Type B pancreatic cell (in vitro differentiated cells): ENCODE measurements around the gene NDE1. TPM values are rescaled to one million over a fixed set of nuclear protein-coding genes. Genes with fewer than 3 reads are reported as not detected.
"Not testable (repeated sequence)": the region's sequence is repeated elsewhere in the genome, so short reads cannot be mapped to it uniquely, and the experiment has no call there.

Experiments used
- DNase-seq: peaks from one replicate; pipeline ENCODE4 v3.0.0; 2021; ENCODE audit warnings: mixed read lengths; ENCODE audit not compliant: unreplicated experiment; ENCODE audit errors: extremely low spot score
- H3K27ac Mint-ChIP-seq: 2 replicates; pipeline ENCODE4 v1.8.0; 2021; ENCODE audit warnings: mild to moderate bottlenecking, mixed read lengths
- H3K27me3 Mint-ChIP-seq: 2 replicates; pipeline ENCODE4 v1.8.0; 2021; ENCODE audit warnings: mixed read lengths
- H3K36me3 Mint-ChIP-seq: 2 replicates; pipeline ENCODE4 v1.8.0; 2021; ENCODE audit warnings: mixed read lengths
- H3K4me1 Mint-ChIP-seq: one replicate; pipeline ENCODE4 v1.8.0; 2021; ENCODE audit warnings: mixed read lengths; ENCODE audit not compliant: unreplicated experiment
- H3K4me3 Mint-ChIP-seq: 2 replicates; pipeline ENCODE4 v1.8.0; 2021; ENCODE audit warnings: mild to moderate bottlenecking, mixed read lengths
- H3K9me3 Mint-ChIP-seq: 2 replicates; pipeline ENCODE4 v1.8.0; 2021; ENCODE audit warnings: mixed read lengths
- CTCF ChIP-seq: fragments of 200-600 bp; sonication (generic); conservative IDR thresholded peaks from 2 replicates; pipeline ENCODE4 v1.5.0; 2021; ENCODE audit warnings: antibody characterized with exemption, mild to moderate bottlenecking
- total RNA-seq: library from RNA; stranded (reverse); gene quantifications from 2 replicates; pipeline ENCODE4 v1.2.1, GENCODE V29; 2021; ENCODE audit warnings: low replicate concordance

NDE1 gene
- total RNA-seq, 1 donor from 2014 or later = 76.4 TPM

- H3K27me3 Mint-ChIP-seq = no peaks in the 10 kb centered on the region
- DNase-seq = no peak
- no peaks in the 10 kb centered on the region for H3K9me3 Mint-ChIP-seq
- TF ChIP-seq CTCF = no peak
- H3K27ac Mint-ChIP-seq = peak overlapping the region; percentile 93
- peak overlapping the region; percentile 93 for H3K4me3 Mint-ChIP-seq
- peaks cover 3% of the 10 kb centered on the region for H3K36me3 Mint-ChIP-seq
- H3K4me1 Mint-ChIP-seq = peaks cover 25% of the 10 kb centered on the region
Measured at GRCh38 chr16:15644267-15644961, 5.6 kb upstream of the NDE1 start.

- not testable (repeated sequence) for H3K9me3 Mint-ChIP-seq, DNase-seq, H3K27me3 Mint-ChIP-seq, H3K36me3 Mint-ChIP-seq
- H3K4me1 Mint-ChIP-seq = peaks cover 24% of the 10 kb centered on the region
- H3K27ac Mint-ChIP-seq = peak overlapping the region; percentile 93
- peak overlapping the region; percentile 54 for H3K4me3 Mint-ChIP-seq
Measured at GRCh38 chr16:15644962-15645465, 5.0 kb upstream of the NDE1 start.

- DNase-seq, H3K27me3 Mint-ChIP-seq, H3K27ac Mint-ChIP-seq, H3K4me3 Mint-ChIP-seq, H3K36me3 Mint-ChIP-seq, H3K9me3 Mint-ChIP-seq: not testable (repeated sequence)
- peaks cover 16% of the 10 kb centered on the region for H3K4me1 Mint-ChIP-seq
Measured at GRCh38 chr16:15646557-15647293, 3.3 kb upstream of the NDE1 start.

GRCh38 chr16:15647294-15648014, 2.6 kb upstream of the NDE1 start:
- H3K4me1 Mint-ChIP-seq = peaks cover 10% of the 10 kb centered on the region
- no peak overlapping the region for H3K27ac Mint-ChIP-seq
- H3K36me3 Mint-ChIP-seq = no peaks in the 10 kb centered on the region
- peak overlapping the region; percentile 31 for H3K4me3 Mint-ChIP-seq
- TF ChIP-seq CTCF = no peak
- no peaks in the 10 kb centered on the region for H3K27me3 Mint-ChIP-seq
- DNase-seq = no peak
- H3K9me3 Mint-ChIP-seq = no peaks in the 10 kb centered on the region

- no peak for DNase-seq
- Mint-ChIP-seq H3K27me3 (no peaks in the 10 kb centered on the region), H3K36me3 (no peaks in the 10 kb centered on the region), H3K4me3 (no peak overlapping the region), H3K27ac (no peak overlapping the region), H3K9me3 (no peaks in the 10 kb centered on the region), H3K4me1 (peaks cover 16% of the 10 kb centered on the region)
- no peak for TF ChIP-seq CTCF
Measured at GRCh38 chr16:15648135-15648730, 1.8 kb upstream of the NDE1 start.

GRCh38 chr16:15649311-15649710, 734 bp upstream of the NDE1 start:
- not testable (repeated sequence) for H3K4me1 Mint-ChIP-seq, DNase-seq, H3K27me3 Mint-ChIP-seq, H3K9me3 Mint-ChIP-seq, H3K36me3 Mint-ChIP-seq
- Mint-ChIP-seq H3K4me3 (peak overlapping the region; percentile 86), H3K27ac (peak overlapping the region; percentile 41)
